Astrocyte of the hippocampus (primary cell): ENCODE data around the gene ZNF599.

ENCODE experiments used
- DNase-seq: peaks from one replicate; pipeline ENCODE4 v3.0.0; 2011; ENCODE audit warnings: low read depth, low spot score

The ZNF599 gene

DNA sequence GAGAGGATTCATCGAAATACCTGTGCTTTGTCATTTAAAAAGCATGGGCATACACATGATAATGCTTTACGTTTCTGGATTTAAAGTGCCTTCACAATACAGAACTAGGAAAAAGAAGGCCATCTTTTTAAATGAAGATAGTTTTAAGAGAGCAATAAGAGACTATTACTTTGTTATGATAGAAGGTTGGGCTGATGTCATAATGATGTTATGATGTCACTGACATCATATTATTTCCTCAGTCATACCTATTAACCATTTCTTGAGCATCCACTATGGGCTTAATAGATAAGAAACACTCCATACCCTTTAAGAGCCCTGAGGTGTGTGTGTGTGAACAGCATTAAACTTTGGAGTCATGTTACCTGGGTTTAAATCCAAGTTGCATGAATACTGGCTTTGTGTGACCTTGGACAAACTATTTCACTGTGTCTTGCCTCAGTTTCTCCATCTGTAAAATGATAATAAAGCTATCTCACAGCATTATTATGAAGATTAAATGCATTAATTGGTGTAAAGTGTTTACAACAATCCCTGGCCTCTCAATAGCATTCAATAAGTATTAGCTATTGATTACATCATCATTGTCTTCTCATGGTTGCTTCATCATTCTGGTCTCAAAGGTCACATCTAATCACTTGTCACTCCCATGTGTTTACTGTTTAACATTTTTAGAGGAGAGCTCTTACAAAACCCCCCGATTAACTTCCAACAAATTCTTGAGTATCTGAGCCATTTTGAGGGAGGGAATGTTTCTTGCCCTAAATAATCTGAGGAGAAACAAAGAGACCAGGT is 27.9 kb downstream of the ZNF599 start:
- DNase-seq = no peak

DNA sequence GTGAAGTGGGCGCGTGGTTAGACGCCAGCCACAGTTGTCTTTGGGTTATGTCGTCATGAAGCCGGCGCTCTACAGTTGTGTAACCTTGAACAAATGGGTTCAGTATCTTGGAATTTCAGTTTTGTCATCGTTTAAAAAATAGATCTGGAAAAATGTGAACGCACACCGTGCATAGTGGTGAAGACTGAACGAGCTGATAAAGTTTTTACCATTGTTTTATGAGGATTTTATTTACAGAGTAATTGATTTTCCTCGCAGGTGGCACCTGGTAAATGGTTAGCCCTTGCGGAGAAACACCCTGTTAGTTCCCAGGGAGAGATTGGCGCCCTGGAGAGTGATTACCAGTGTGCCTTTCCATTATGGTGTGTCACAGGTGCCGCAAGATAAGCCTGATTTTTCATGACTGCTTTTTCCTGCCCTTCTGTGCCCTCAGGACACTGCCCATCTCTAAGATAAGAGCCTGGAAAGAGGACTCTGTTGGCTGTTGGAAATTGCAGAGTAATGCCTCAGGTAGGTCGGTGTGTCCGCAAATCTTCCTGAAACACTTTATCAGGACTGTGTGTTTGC is 38.4 kb downstream of the ZNF599 start:
- no peak for DNase-seq

DNA sequence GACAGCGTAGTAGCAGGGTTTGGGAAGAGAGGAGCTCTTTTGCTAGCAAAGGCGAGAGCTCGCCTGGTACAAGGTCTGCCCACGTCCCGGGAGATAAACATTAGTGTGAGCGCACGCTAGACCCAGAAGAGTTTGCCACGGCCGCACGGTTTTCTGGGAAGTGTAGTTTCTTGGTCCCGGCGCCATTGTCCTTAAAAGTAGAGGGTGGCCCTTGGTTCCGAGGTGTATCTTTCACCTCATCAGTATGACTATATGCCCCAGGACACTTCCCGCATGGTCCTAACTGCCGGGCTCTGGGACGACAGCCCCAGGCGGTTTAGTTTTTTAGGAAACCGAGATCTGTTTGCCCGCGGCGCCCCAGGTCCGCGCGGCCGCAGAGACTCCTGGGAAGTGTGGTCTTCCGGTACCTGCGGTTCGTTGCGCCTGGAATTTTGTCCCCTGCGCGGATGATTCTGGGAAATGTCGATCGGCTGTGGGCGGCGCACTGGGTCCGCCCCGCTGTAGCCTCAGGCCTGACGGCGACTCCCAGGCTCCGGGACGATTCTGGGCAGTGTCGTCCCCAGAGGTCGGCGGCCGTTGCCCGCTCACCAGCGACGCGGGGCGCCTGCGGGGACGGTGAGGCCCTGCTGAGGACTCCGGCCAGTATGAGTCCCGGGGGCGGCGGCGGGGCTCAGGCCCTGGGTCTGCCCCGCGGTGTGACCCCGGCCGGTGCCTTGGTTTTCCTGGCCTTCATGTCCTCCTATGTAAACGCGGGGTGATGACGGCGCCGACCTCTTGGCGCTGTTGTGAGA is 39.1 kb downstream of the ZNF599 start, which contains the start of gene ZNF181:
TSS of gene ZNF181 (plus strand) at position 498 of the 791 bp plus-strand sequence. CDS start 795 bp downstream, outside the sequence.
- peak; percentile 95 for DNase-seq

DNA sequence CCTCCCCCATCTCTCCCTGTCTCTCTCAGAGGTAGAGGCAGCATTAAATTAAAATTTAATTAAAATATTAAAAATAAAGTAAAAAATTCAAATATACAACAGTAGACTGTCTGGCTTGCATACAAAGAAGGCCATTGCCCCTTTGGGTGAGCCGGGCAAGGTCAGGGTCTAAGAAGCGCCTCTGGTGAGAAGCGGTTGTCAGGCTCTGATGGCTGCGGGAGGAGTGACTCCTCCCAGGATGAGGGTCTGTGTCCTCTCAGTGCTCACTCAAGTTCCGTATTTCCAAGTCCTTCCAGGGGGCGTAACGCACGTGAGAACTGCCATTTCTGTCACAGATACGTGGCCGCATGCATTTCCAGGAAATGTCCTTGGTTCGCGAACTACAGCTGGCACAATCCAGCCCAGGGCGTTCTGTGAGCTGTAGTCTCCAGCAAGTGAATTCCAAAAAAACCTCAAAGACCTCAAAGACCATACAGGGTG is 39.7 kb downstream of the ZNF599 start:
- DNase-seq = no peak

DNA sequence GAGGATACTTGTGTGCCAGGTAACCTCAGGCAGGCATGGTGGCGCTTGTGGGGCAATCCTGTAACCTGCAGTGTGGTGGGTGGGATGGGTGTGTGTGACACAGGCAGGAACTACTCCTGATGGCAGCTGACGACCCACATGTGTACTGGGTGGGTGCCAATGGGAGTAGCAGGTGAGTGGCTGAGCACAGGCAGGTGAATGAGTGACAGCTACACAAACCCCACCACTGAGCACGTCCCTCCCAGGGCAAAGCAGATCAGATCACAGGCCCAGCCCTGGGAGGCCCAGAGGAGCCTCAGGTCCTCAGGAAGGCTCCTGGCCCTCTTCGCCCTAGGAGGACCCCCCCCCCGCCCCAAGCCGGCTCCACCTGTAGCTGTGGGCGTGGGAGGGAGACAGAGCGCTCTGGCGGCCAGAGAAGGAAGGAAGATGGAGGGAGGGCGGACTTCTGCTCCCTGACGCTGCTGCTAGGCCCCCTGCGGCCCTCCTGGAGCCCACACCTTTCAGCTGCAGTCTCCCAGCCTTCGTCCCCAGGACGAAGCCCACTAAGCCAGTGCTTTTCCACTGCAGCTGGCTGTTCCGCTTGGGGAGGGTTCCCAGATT is 40.3 kb downstream of the ZNF599 start:
- no peak for DNase-seq

DNA sequence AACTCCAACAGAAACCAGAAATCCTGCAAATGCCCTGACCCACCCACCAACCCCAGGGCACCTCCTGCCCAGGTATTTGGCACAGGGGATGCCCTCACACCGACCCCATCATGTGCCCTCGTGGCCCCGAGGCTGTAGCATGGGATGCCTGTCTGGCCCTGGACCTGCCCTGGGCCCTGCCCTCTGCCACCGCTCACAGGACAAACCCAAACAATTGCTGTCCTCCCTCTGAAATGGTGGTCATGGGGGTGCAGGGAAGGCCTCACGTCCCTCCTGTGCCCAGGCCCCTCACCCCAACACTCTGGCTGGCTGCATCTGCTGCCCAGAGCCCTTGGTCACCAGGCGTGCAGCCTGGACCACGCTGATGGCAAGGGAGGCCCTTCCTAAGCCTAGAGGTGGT is 41.1 kb downstream of the ZNF599 start:
- DNase-seq = no peak

DNA sequence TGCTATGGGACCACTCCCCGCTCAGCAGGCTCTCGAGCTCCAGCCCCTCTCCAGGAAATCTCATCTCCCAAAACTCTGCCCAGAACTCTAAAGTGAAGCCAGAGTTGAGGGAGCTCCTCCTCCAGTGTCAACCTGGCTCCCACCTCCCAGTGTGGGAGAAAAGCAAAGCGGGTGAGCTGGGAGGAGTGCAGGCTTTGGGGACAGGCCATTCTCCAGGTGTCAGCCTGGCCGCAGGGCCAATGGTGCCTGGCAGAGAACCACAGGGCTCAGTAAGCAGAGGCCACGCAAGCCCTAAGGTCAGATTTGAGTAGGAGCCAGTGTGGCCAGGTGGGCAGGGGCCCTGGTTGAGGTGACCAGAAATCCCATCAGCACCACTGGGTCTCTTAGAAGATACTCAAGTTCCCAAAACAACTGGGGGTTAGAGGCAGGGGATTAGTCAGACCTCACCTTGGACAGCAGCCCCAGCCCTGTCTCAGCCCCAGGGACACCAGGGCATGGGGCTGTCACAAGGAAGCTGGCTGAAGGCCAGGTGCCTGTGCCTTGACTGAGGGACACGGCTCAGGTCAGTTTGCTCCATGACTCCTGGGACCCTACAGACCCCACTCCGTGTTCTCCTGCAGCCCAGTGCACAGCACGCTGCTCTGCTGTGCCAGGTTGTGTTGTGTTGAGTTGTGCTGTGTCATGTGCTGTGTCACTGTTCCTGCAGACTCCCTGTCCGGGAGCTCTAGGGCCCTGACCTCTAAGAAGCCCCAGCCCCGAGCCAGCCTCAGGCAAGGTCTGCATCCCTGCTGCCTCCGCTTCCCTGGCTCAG is 41.8 kb downstream of the ZNF599 start:
- DNase-seq = no peak

DNA sequence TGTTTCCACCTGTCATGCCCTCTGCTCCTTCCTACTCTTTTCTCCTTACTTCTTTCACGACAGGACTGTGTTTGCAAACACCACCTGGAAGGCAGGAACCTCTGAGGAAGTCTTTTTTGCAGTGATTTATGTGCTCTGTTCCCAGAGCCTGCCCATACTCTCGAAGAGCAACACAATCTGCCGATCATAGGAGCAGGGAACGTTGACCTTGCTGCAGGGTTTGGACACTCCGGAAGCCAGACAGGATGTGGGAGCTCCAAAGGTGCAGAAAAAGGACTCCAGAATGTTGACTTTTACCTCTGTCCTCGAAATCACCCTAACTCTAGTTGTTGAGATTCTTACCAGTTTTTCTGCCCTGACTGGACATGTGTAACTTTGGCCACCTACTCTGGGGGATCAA is 47.6 kb downstream of the ZNF599 start:
- no peak for DNase-seq

DNA sequence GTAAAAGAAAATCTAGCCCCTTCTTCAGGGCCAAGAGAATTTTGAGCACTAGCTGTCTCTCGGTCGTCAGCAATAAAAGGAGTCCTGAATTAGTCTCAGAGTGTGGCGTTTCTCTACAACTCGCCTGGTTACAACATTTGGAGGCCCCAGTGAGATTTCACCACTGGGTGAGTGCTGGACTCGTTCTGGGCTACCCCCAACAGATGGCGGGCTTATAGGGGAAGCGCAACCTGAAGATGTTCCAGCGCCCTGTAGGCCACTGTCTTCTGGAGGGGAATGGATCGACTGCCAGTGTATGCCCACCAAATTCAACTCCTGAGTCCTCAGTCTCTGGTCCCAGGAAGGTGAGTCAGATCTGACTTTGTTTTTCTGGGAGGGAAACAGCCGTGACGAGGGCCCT is 50.7 kb downstream of the ZNF599 start:
- no peak for DNase-seq

DNA sequence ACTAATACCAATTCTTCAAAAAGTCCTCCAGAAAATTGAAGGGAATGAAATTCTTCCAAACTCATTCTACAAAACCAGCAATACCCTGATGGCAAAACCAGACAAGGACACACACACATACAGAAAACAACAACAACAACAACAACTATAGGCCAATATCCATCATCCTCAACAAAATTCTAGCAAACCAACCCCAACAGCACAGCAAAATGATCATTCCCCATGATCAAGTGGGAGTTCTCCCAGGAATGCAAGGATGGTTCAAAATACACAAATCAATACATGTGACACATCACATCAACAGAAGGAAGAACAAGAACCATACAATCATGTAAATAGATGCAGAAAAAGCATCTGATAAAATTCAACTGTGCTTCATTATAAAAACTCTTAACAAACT is 57.7 kb downstream of the ZNF599 start:
- no peak for DNase-seq

DNA sequence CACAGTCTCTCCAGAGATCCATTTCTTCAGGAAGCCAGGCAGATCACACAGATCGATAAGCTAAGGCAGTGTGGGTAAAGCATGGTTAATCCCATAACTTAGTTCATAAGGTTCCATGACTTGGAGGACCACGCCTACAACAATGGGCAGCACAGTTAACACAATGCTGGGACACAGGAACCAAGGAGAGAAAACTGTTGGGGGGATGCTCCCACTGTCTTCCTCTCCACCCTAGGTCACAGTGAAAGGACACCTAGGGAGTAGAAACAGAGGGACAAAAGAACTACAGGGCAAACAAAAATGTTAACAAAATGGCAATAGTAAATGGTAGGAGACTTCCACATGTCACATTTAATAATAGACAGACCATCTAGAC is 59.8 kb downstream of the ZNF599 start:
- no peak for DNase-seq

DNA sequence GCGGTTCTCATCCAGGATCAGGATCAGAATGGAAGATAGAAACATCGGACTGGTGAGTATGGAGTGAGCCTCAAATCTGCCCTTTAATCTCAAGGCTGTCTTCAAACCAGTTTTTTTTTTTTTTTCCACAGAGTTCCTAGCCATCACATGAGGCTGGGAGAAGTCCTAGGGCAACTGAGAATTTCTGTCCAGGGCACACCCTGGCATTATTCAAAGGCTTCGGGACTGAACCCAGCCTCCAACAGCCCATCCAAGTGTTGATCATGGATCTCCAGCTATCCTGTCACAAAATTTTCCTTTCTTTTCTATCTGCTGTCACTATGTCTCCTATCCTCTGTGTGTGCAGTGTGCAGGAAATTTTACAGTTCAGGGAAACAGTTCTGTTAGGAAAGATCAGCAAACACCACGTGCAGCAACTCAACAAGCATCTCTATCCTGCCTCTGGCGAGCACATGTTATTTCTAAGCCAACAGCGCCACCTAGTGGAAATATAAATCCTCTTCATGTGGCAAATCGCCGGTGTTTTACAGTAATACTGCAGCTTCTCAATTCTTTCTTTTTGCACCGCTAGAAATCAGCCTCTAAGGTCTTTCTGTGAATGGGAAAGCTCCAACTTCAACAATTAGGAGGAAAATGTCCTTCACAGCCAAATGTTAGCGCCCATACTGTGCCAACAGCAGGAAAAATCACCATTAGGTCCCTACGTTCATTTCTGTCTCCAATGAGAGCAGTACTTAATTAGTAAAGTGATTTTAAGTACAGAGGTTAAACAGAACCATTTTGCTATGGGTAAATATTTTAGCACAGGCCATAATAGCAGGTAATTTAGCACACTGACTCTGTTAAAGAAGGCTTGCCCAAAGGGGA is 60.4 kb downstream of the ZNF599 start:
- DNase-seq = peak; percentile 82

DNA sequence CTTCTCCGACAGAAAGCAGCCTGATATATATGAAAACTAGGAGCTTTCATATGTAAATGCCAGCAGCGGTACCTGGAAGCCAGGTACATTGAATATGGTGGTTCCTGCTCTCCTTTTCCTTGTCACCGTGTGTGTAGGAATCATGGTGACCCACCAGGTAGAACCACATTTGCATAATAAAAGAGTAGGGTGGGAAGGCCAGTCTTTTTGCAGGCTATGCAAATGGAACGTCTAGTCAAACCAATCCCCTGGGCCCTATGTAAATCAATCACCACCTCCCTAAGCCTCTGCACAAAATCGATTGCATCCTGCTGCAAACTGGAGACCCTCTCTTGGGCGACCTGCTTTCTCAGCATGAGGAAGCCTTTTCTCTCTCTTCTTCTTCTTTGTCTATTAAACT is 61.1 kb downstream of the ZNF599 start:
- DNase-seq = no peak
